Measurements from ENCODE around the gene NOP9. TPM values are rescaled to one million over a fixed set of nuclear protein-coding genes. Genes with fewer than 3 reads are reported as not detected.

The NOP9 gene
- total RNA-seq, 4 donors from 2014 or later = 16.6 to 29.2 (median 21.6) TPM

- TF ChIP-seq POLR2AphosphoS5 (IDR thresholded peaks at IDR 0.05) (no peak), POLR2A (IDR thresholded peaks at IDR 0.05; ENCODE audit: low read depth) (no peak), CTCF (IDR thresholded peaks at IDR 0.05) (no peak), EP300 (IDR thresholded peaks at IDR 0.05) (no peak)
- Histone ChIP-seq H3K4me1 (peaks cover 0 to 3% (median 0%) of the 10 kb centered on the region in 4 donors), H3K27me3 (no peaks in the 10 kb centered on the region), H3K36me3 (peaks cover 0 to 26% (median 0%) of the 10 kb centered on the region in 4 donors), H3K4me3 (no peak overlapping the region), H3K27ac (replicated peaks in 1 of 4) (no peak overlapping the region), H3K9me3 (no peaks in the 10 kb centered on the region)
- intact Hi-C loops (cut with DNase I) = no loop called here
- WGBS = 81% methylated on average over 7 of the region's 7 CpGs
- no peak for DNase-seq (ENCODE audit: extremely low spot score)
These were observed 45.7 kb upstream of the NOP9 start for GRCh38 chr14:24253936-24254335.

GRCh38 chr14:24254630-24255392, 44.8 kb upstream of the NOP9 start:
- 91% methylated on average over 16 of the region's 19 CpGs for WGBS
- Histone ChIP-seq H3K36me3 (peaks cover 0 to 26% (median 0%) of the 10 kb centered on the region in 4 donors), H3K27me3 (no peaks in the 10 kb centered on the region), H3K4me3 (no peak overlapping the region), H3K4me1 (peaks cover 0 to 9% (median 2%) of the 10 kb centered on the region in 4 donors), H3K27ac (replicated peaks in 1 of 4) (no peak overlapping the region), H3K9me3 (no peaks in the 10 kb centered on the region)
- intact Hi-C loops (cut with DNase I) = no loop called here
- TF ChIP-seq CTCF (IDR thresholded peaks at IDR 0.05) (no peak), POLR2AphosphoS5 (IDR thresholded peaks at IDR 0.05) (no peak), POLR2A (IDR thresholded peaks at IDR 0.05; ENCODE audit: low read depth) (no peak), EP300 (IDR thresholded peaks at IDR 0.05) (no peak)
- no peak for DNase-seq (ENCODE audit: extremely low spot score)

GRCh38 chr14:24255438-24255837, 44.2 kb upstream of the NOP9 start:
- H3K4me1 ChIP-seq = peaks cover 0 to 9% (median 2%) of the 10 kb centered on the region in 4 donors
- 89% methylated on average over 8 of the region's 8 CpGs for WGBS
- no peaks in the 10 kb centered on the region for H3K27me3 ChIP-seq
- no peaks in the 10 kb centered on the region for H3K9me3 ChIP-seq
- DNase-seq (ENCODE audit: extremely low spot score) = no peak
- TF ChIP-seq CTCF (IDR thresholded peaks at IDR 0.05) (no peak), POLR2AphosphoS5 (IDR thresholded peaks at IDR 0.05) (no peak), EP300 (IDR thresholded peaks at IDR 0.05) (no peak), POLR2A (IDR thresholded peaks at IDR 0.05; ENCODE audit: low read depth) (no peak)
- no peak overlapping the region for H3K4me3 ChIP-seq
- no peak overlapping the region for H3K27ac ChIP-seq (replicated peaks in 1 of 4)
- intact Hi-C loops (cut with DNase I) = no loop called here
- H3K36me3 ChIP-seq = peaks cover 0 to 26% (median 0%) of the 10 kb centered on the region in 4 donors

GRCh38 chr14:24255931-24256711, 43.5 kb upstream of the NOP9 start:
- Histone ChIP-seq H3K9me3 (no peaks in the 10 kb centered on the region), H3K4me1 (peaks cover 0 to 9% (median 2%) of the 10 kb centered on the region in 4 donors), H3K27ac (replicated peaks in 1 of 4) (no peak overlapping the region), H3K4me3 (no peak overlapping the region), H3K36me3 (peaks cover 0 to 26% (median 0%) of the 10 kb centered on the region in 4 donors), H3K27me3 (no peaks in the 10 kb centered on the region)
- DNase-seq (ENCODE audit: extremely low spot score) = no peak
- TF ChIP-seq POLR2A (IDR thresholded peaks at IDR 0.05; ENCODE audit: low read depth) (no peak), POLR2AphosphoS5 (IDR thresholded peaks at IDR 0.05) (no peak), EP300 (IDR thresholded peaks at IDR 0.05) (no peak), CTCF (IDR thresholded peaks at IDR 0.05) (no peak)
- WGBS = 87% methylated on average over 9 of the region's 12 CpGs
- intact Hi-C loops (cut with DNase I) = no loop called here

All from esophagus muscularis mucosa (tissue), 4 donors.